H9 (cell line): Measurements from ENCODE around the gene FILIP1. TPM values are rescaled to one million over a fixed set of nuclear protein-coding genes. Genes with fewer than 3 reads are reported as not detected.

ENCODE experiments used
- DNase-seq: peaks from one replicate; pipeline ENCODE4 v3.0.0-alpha.2; 2017
- H2AFZ ChIP-seq: one replicate; pipeline ENCODE4 v1.6.1; 2013; ENCODE audit warnings: mild to moderate bottlenecking, low read length, control low read depth, moderate library complexity
- H2AK5ac ChIP-seq: 2 replicates; pipeline ENCODE4 v1.6.1; 2013; ENCODE audit warnings: low read length, control low read depth, mixed read lengths; ENCODE audit not compliant: insufficient read length
- H2BK120ac ChIP-seq: one replicate; pipeline ENCODE4 v1.6.1; 2013; ENCODE audit warnings: low read depth, mild to moderate bottlenecking, low read length, control low read depth, inconsistent platforms; ENCODE audit not compliant: poor library complexity, severe bottlenecking
- H2BK12ac ChIP-seq: 2 replicates; pipeline ENCODE4 v1.6.1; 2013; ENCODE audit warnings: low read length, control low read depth, mixed read lengths, low read depth; ENCODE audit not compliant: insufficient read length
- H2BK15ac ChIP-seq: 2 replicates; pipeline ENCODE4 v1.6.1; 2013; ENCODE audit warnings: low read depth, low read length, control low read depth
- H2BK20ac ChIP-seq: one replicate; pipeline ENCODE4 v1.6.1; 2013; ENCODE audit warnings: low read depth, mild to moderate bottlenecking, low read length, control low read depth, inconsistent platforms; ENCODE audit not compliant: poor library complexity, severe bottlenecking
- H2BK5ac ChIP-seq: 2 replicates; pipeline ENCODE4 v1.6.1; 2013; ENCODE audit warnings: low read length, control low read depth, mixed read lengths; ENCODE audit not compliant: insufficient read length
- H3K14ac ChIP-seq: 2 replicates; pipeline ENCODE4 v1.6.1; 2013; ENCODE audit warnings: low read length, control low read depth; ENCODE audit not compliant: insufficient read depth
- H3K18ac ChIP-seq: 2 replicates; pipeline ENCODE4 v1.6.1; 2013; ENCODE audit warnings: low read depth, mild to moderate bottlenecking, mixed read lengths, low read length, control low read depth; ENCODE audit not compliant: insufficient read length
- H3K23ac ChIP-seq: 2 replicates; pipeline ENCODE4 v1.6.1; 2013; ENCODE audit warnings: low read length, control low read depth, mixed read lengths, low read depth; ENCODE audit not compliant: insufficient read length
- H3K23me2 ChIP-seq: 2 replicates; pipeline ENCODE4 v1.6.1; 2013; ENCODE audit warnings: low read depth, mild to moderate bottlenecking, mixed read lengths, low read length, control low read depth; ENCODE audit not compliant: insufficient read length, poor library complexity, severe bottlenecking
- H3K27ac ChIP-seq: 2 replicates; pipeline ENCODE4 v1.5.1; 2013; ENCODE audit warnings: low read length, control low read depth, mixed read lengths, low read depth; ENCODE audit not compliant: insufficient read length
- H3K27me3 ChIP-seq: 2 replicates; pipeline ENCODE4 v1.6.1; 2013; ENCODE audit warnings: low read length, control low read depth, inconsistent platforms; ENCODE audit not compliant: insufficient read depth
- H3K4ac ChIP-seq: 2 replicates; pipeline ENCODE4 v1.6.1; 2013; ENCODE audit warnings: low read depth, mild to moderate bottlenecking, control low read depth, inconsistent platforms, low read length, moderate library complexity
- H3K4me1 ChIP-seq: 2 replicates; pipeline ENCODE4 v1.6.1; 2013; ENCODE audit warnings: low read length, control low read depth, inconsistent platforms; ENCODE audit not compliant: insufficient read depth
- H3K4me2 ChIP-seq: 2 replicates; pipeline ENCODE4 v1.6.1; 2013; ENCODE audit warnings: low read length, control low read depth, mixed read lengths; ENCODE audit not compliant: insufficient read length, insufficient read depth
- H3K56ac ChIP-seq: 2 replicates; pipeline ENCODE4 v1.6.1; 2013; ENCODE audit warnings: low read depth, mild to moderate bottlenecking, mixed read lengths, low read length, control low read depth; ENCODE audit not compliant: insufficient read length
- H3K79me1 ChIP-seq: 2 replicates; pipeline ENCODE4 v1.6.1; 2013; ENCODE audit warnings: low read depth, mild to moderate bottlenecking, moderate library complexity, low read length, control low read depth, inconsistent platforms; ENCODE audit not compliant: insufficient read depth, poor library complexity, severe bottlenecking
- H3K79me2 ChIP-seq: 2 replicates; pipeline ENCODE4 v1.6.1; 2013; ENCODE audit warnings: low read length, control low read depth, inconsistent platforms; ENCODE audit not compliant: insufficient read depth
- H3K9ac ChIP-seq: 2 replicates; pipeline ENCODE4 v1.6.1; 2013; ENCODE audit warnings: low read length, control low read depth, mixed read lengths; ENCODE audit not compliant: insufficient read length; ENCODE audit errors: extremely low read depth
- H3K9me3 ChIP-seq: one replicate; pipeline ENCODE4 v1.6.1; 2013; ENCODE audit warnings: low read depth, low read length, inconsistent platforms; ENCODE audit not compliant: control insufficient read depth
- H3T11ph ChIP-seq: one replicate; pipeline ENCODE4 v1.6.1; 2013; ENCODE audit warnings: mild to moderate bottlenecking, low read length, control low read depth, inconsistent platforms
- H4K20me1 ChIP-seq: one replicate; pipeline ENCODE4 v1.6.1; 2013; ENCODE audit not compliant: control insufficient read depth, insufficient read length, insufficient read depth
- H4K5ac ChIP-seq: 2 replicates; pipeline ENCODE4 v1.6.1; 2013; ENCODE audit warnings: low read depth, mild to moderate bottlenecking, mixed read lengths, low read length, control low read depth; ENCODE audit not compliant: insufficient read length
- H4K8ac ChIP-seq: replicated peaks from 2 replicates; pipeline ENCODE4 v1.6.1; 2013; ENCODE audit warnings: low read length, control low read depth, mixed read lengths, low read depth; ENCODE audit not compliant: insufficient read length
- H4K91ac ChIP-seq: 2 replicates; pipeline ENCODE4 v1.6.1; 2013; ENCODE audit warnings: low read depth, mild to moderate bottlenecking, moderate library complexity, mixed read lengths, low read length, control low read depth; ENCODE audit not compliant: insufficient read length
- H3K27ac Mint-ChIP-seq, 3 experiments: 2 replicates in 2 of 3; 3 replicates in 1 of 3; pipeline ENCODE4 v1.8.0; 2020 to 2021; ENCODE audit warnings: mixed read lengths in 3 of 3, mild to moderate bottlenecking in 1 of 3, moderate library complexity in 1 of 3
- H3K27me3 Mint-ChIP-seq: 2 replicates; pipeline ENCODE4 v1.8.0; 2021; ENCODE audit warnings: low read depth, mild to moderate bottlenecking, moderate library complexity, mixed read lengths
- H3K36me3 Mint-ChIP-seq, 3 experiments: 2 replicates in 2 of 3; 3 replicates in 1 of 3; pipeline ENCODE4 v1.8.0; 2020 to 2021; ENCODE audit warnings: low read depth in 3 of 3, mixed read lengths in 3 of 3; ENCODE audit not compliant: insufficient read depth in 1 of 3
- H3K4me1 Mint-ChIP-seq, 2 experiments: 2 replicates each; pipeline ENCODE4 v1.8.0; 2020; ENCODE audit warnings: mixed read lengths in 2 of 2
- H3K4me3 Mint-ChIP-seq, 2 experiments: 2 replicates in 1 of 2; 3 replicates in 1 of 2; pipeline ENCODE4 v1.8.0; 2020 to 2021; ENCODE audit warnings: mild to moderate bottlenecking in 2 of 2, mixed read lengths in 2 of 2, moderate library complexity in 1 of 2
- H3K9me3 Mint-ChIP-seq, 2 experiments: 2 replicates in 1 of 2; 3 replicates in 1 of 2; pipeline ENCODE4 v1.8.0; 2020; ENCODE audit warnings: mild to moderate bottlenecking in 2 of 2, mixed read lengths in 2 of 2, moderate library complexity in 1 of 2
- total RNA-seq: library from RNA; stranded (reverse); gene quantifications from 2 replicates; pipeline ENCODE4 v1.2.1, GENCODE V29; 2021
- TF ChIP-seq, protein P1 (sequence below): fragments of 200-600 bp; sonication (generic); conservative IDR thresholded peaks from 3 replicates; pipeline ENCODE4 v1.8.0; 2021; ENCODE audit warnings: antibody characterized with exemption, mild to moderate bottlenecking

Gene FILIP1
- total RNA-seq, 1 experiment from 2014 or later: 10.5 TPM

- no peaks in the 10 kb centered on the region for H3K9me3 ChIP-seq
- no peak overlapping the region for H2BK12ac ChIP-seq
- H2BK120ac ChIP-seq: no peak overlapping the region
- no peak overlapping the region for H2BK20ac ChIP-seq
- no peak overlapping the region for H2BK5ac ChIP-seq
- H3K79me1 ChIP-seq: no peaks in the 10 kb centered on the region
- DNase-seq: no peak
- no peak overlapping the region for H3K14ac ChIP-seq
- H3K4me1 ChIP-seq: peaks cover 6% of the 10 kb centered on the region; the same call in 1 of the 2 replicates
- H3T11ph ChIP-seq: no peak overlapping the region
- TF ChIP-seq, protein P1, sequence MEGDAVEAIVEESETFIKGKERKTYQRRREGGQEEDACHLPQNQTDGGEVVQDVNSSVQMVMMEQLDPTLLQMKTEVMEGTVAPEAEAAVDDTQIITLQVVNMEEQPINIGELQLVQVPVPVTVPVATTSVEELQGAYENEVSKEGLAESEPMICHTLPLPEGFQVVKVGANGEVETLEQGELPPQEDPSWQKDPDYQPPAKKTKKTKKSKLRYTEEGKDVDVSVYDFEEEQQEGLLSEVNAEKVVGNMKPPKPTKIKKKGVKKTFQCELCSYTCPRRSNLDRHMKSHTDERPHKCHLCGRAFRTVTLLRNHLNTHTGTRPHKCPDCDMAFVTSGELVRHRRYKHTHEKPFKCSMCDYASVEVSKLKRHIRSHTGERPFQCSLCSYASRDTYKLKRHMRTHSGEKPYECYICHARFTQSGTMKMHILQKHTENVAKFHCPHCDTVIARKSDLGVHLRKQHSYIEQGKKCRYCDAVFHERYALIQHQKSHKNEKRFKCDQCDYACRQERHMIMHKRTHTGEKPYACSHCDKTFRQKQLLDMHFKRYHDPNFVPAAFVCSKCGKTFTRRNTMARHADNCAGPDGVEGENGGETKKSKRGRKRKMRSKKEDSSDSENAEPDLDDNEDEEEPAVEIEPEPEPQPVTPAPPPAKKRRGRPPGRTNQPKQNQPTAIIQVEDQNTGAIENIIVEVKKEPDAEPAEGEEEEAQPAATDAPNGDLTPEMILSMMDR: no peak
- H3K27ac ChIP-seq: no peak overlapping the region
- H4K8ac ChIP-seq: no peak overlapping the region
- no peaks in the 10 kb centered on the region for H3K27me3 ChIP-seq
- H3K18ac ChIP-seq: no peak overlapping the region
- H2AK5ac ChIP-seq: no peak overlapping the region
- H3K4me1 Mint-ChIP-seq: peaks cover 22 to 28% of the 10 kb centered on the region in 2 experiments
- no peak overlapping the region for H3K23ac ChIP-seq
- H3K23me2 ChIP-seq: no peaks in the 10 kb centered on the region
- no peak overlapping the region for H3K56ac ChIP-seq
- H3K9me3 Mint-ChIP-seq: no peaks in the 10 kb centered on the region; a peak in 1 of 5 replicates
- H3K9ac ChIP-seq: no peak overlapping the region
- H3K4me3 Mint-ChIP-seq: no peak overlapping the region
- no peaks in the 10 kb centered on the region for H3K79me2 ChIP-seq
- no peak overlapping the region for H4K91ac ChIP-seq
- H4K20me1 ChIP-seq: no peaks in the 10 kb centered on the region
- H2AFZ ChIP-seq: no peak overlapping the region
- no peak overlapping the region for H2BK15ac ChIP-seq
- H3K27me3 Mint-ChIP-seq: no peaks in the 10 kb centered on the region
- H3K4me2 ChIP-seq: no peak overlapping the region
- H4K5ac ChIP-seq: no peak overlapping the region
- no peak overlapping the region for H3K27ac Mint-ChIP-seq
- no peak overlapping the region for H3K4ac ChIP-seq
- no peaks in the 10 kb centered on the region for H3K36me3 Mint-ChIP-seq
Observed at GRCh38 chr6:75484535-75484934, 9.1 kb downstream of the FILIP1 start.
